ENCODE data around the gene PCGF1. TPM values are rescaled to one million over a fixed set of nuclear protein-coding genes. Genes with fewer than 3 reads are reported as not detected.

Gene PCGF1
- total and polyA plus RNA-seq, 2 of the 8 experiments (the other 6 are each of a cell fraction or from before 2014, with no cell fraction given) = 10.0 to 23.7 TPM

DNA sequence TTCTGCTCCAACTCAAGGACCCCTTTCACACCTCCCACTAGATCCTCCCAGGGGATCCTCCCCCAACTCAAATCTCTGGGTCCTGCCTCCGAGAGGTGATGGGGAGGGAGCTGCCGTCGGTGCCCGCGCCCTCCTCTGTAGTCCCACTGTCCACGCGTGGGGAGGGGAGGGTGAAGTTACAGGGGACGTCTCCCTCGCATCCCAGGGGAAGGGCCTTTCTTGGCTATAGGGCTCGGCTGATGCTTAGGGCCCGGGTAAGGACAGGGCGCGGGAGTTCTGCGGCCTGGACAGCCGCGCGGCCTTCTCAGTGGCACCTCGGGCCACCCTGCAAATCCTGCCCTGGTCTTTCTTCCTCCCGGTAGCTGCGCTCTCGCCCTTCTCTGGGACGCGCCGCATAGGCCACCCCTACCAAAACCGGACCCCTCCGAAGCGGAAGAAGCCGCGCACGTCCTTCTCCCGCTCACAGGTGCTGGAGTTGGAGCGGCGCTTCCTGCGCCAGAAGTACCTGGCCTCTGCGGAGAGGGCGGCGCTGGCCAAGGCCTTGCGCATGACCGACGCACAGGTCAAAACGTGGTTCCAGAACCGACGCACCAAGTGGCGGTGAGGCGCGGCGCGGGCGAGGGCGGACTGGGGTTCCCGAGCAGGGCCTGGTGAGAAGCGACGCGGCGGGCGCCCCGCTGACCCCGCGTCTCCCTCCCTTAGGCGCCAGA is 7.9 kb upstream of the PCGF1 start (continued):
- TF ChIP-seq, protein P1, sequence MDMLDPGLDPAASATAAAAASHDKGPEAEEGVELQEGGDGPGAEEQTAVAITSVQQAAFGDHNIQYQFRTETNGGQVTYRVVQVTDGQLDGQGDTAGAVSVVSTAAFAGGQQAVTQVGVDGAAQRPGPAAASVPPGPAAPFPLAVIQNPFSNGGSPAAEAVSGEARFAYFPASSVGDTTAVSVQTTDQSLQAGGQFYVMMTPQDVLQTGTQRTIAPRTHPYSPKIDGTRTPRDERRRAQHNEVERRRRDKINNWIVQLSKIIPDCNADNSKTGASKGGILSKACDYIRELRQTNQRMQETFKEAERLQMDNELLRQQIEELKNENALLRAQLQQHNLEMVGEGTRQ (IDR thresholded peaks at IDR 0.05; ENCODE audit: low read length) = no peak
- TF ChIP-seq NANOG (IDR thresholded peaks at IDR 0.05; ENCODE audit: insufficient read depth, low read depth, low read length, poor library complexity, severe bottlenecking) = no peak
- TF ChIP-seq, protein P2, sequence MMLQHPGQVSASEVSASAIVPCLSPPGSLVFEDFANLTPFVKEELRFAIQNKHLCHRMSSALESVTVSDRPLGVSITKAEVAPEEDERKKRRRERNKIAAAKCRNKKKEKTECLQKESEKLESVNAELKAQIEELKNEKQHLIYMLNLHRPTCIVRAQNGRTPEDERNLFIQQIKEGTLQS (IDR thresholded peaks at IDR 0.05; ENCODE audit: insufficient read depth, low read depth, low read length) = no peak
- peak; percentile 28 for TF ChIP-seq NRF1 (IDR thresholded peaks at IDR 0.05; ENCODE audit: low read depth, low read length)
- TF ChIP-seq CHD1 (IDR thresholded peaks at IDR 0.05; ENCODE audit: low read depth, low read length) = no peak
- TF ChIP-seq, protein P3, sequence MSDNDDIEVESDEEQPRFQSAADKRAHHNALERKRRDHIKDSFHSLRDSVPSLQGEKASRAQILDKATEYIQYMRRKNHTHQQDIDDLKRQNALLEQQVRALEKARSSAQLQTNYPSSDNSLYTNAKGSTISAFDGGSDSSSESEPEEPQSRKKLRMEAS (IDR thresholded peaks at IDR 0.05) = peak; percentile 84
- TF ChIP-seq CEBPB (IDR thresholded peaks at IDR 0.05; ENCODE audit: low read depth, low read length) = no peak
- no peak; the same call in 1 of the 2 replicates for TF ChIP-seq CREB1 (IDR thresholded peaks at IDR 0.05)
- no peak for TF ChIP-seq SIN3A (conservative IDR thresholded peaks at IDR 0.05 in 1 of 2, IDR thresholded peaks at IDR 0.05 in 1 of 2; ENCODE audit: low read depth in 1 of 2, low read length in 2 of 2)
- TF ChIP-seq YY1 (IDR thresholded peaks at IDR 0.05; ENCODE audit: low read depth, low read length) = no peak
- no peak for TF ChIP-seq POLR2AphosphoS5 (IDR thresholded peaks at IDR 0.05; ENCODE audit: low read depth, low read length)
- peak; percentile 93 for TF ChIP-seq SUZ12 (IDR thresholded peaks at IDR 0.05; ENCODE audit: low read length)
- no peak for TF ChIP-seq BRCA1 (IDR thresholded peaks at IDR 0.05; ENCODE audit: low read depth, low read length)
- TF ChIP-seq GABPA (IDR thresholded peaks at IDR 0.05; ENCODE audit: borderline replicate concordance, insufficient read depth, low read length) = no peak
